GM19452 (cell line): Measurements from ENCODE around the gene CTRB2.

Experiments
- ATAC-seq: cut with Tn5 transposase; IDR thresholded peaks from one replicate; pipeline ENCODE4 v1.9.1; 2021; ENCODE audit not compliant: unreplicated experiment

Gene CTRB2

GRCh38 chr16:75206749-75207451 lies at the start of gene CTRB2:
Gene CTRB2, minus strand, starts transcription at chr16:75207161. Its CDS starts 20 bp downstream, at chr16:75207141.
- ATAC-seq = no peak

GRCh38 chr16:75256059-75256571 lies 49.2 kb upstream of the CTRB2 start:
- no peak for ATAC-seq

- ATAC-seq = no peak
Observed at GRCh38 chr16:75254359-75254837, 47.4 kb upstream of the CTRB2 start.

- ATAC-seq = no peak
Observed at GRCh38 chr16:75252946-75253911, 46.3 kb upstream of the CTRB2 start.

GRCh38 chr16:75252049-75252864 lies 45.3 kb upstream of the CTRB2 start:
- ATAC-seq = no peak

- ATAC-seq = peak; percentile 80
Observed at GRCh38 chr16:75251280-75252048, 44.5 kb upstream of the CTRB2 start, which contains the start of gene BCAR1. Gene BCAR1, minus strand, starts transcription at chr16:75251624. Its CDS starts 142 bp downstream, at chr16:75251482.

GRCh38 chr16:75250809-75251279 lies 43.9 kb upstream of the CTRB2 start:
- peak; percentile 45 for ATAC-seq

- ATAC-seq = no peak
Observed at GRCh38 chr16:75250089-75250808, 43.3 kb upstream of the CTRB2 start.

- no peak for ATAC-seq
Observed at GRCh38 chr16:75249441-75249840, 42.5 kb upstream of the CTRB2 start.

- no peak for ATAC-seq
Observed at GRCh38 chr16:75248536-75249380, 41.8 kb upstream of the CTRB2 start.

- no peak for ATAC-seq
Observed at GRCh38 chr16:75248142-75248535, 41.2 kb upstream of the CTRB2 start.

GRCh38 chr16:75247249-75247648 lies 40.3 kb upstream of the CTRB2 start:
- no peak for ATAC-seq

GRCh38 chr16:75246504-75247205 lies 39.7 kb upstream of the CTRB2 start:
- no peak for ATAC-seq

GRCh38 chr16:75244844-75245758 lies 38.1 kb upstream of the CTRB2 start:
- ATAC-seq = no peak

GRCh38 chr16:75244225-75244809 lies 37.4 kb upstream of the CTRB2 start:
- no peak for ATAC-seq

GRCh38 chr16:75243667-75244224 lies 36.8 kb upstream of the CTRB2 start:
- ATAC-seq = no peak
